Measurements from ENCODE around the gene PRKD1. TPM values are rescaled to one million over a fixed set of nuclear protein-coding genes. Genes with fewer than 3 reads are reported as not detected.

PRKD1 gene
- total and polyA plus RNA-seq, 10 of the 15 experiments (the other 5 are each of a cell fraction or from before 2014, with no cell fraction given) = 0.02 to 0.56 TPM; not detected in 8

- Histone ChIP-seq H3K4me1 (ENCODE audit: control insufficient read depth, insufficient read depth, low read length) (no peaks in the 10 kb centered on the region), H3K9ac (ENCODE audit: control insufficient read depth, insufficient read depth, low read length) (no peak overlapping the region), H3K79me2 (ENCODE audit: control insufficient read depth, insufficient read depth, low read length) (no peaks in the 10 kb centered on the region), H3K27me3 (replicated peaks in 1 of 2; ENCODE audit: control insufficient read depth in 2 of 2, insufficient read depth in 2 of 2, low read length in 1 of 2) (no peaks in the 10 kb centered on the region), H3K4me3 (no peak overlapping the region), H3K27ac (ENCODE audit: control insufficient read depth, insufficient read depth) (no peak overlapping the region), H3K36me3 (ENCODE audit: control insufficient read depth in 2 of 2, insufficient read depth in 2 of 2, low read length in 1 of 2) (no peaks in the 10 kb centered on the region), H3K4me2 (ENCODE audit: control insufficient read depth, insufficient read depth) (no peak overlapping the region), H4K20me1 (ENCODE audit: control insufficient read depth, insufficient read depth) (no peaks in the 10 kb centered on the region), H2AFZ (ENCODE audit: control insufficient read depth, low read depth, low read length) (no peak overlapping the region), H3K9me3 (replicated peaks; ENCODE audit: control insufficient read depth, insufficient read depth, low read length) (no peaks in the 10 kb centered on the region; the same call in 2 of the 3 replicates)
- RAD21 ChIA-PET (ENCODE audit: unreplicated experiment) = no interaction called here
- FAIRE-seq (no peak), DNase-seq (ENCODE audit: low read depth, low spot score) (no peak), ATAC-seq (no peak)
- BruUV-seq (replicated peaks) = no TSS peak
- in situ Hi-C loops (cut with MboI) = no loop called here
- POLR2A ChIA-PET = no interaction called here
- CTCF ChIA-PET = no interaction called here
- TF ChIP-seq MEF2B (IDR thresholded peaks at IDR 0.05; ENCODE audit: partially characterized antibody, poor library complexity, severe bottlenecking) = no peak
- TF ChIP-seq CBX5 (IDR thresholded peaks at IDR 0.05; ENCODE audit: low read depth) = no peak
- TF ChIP-seq ZNF384 (IDR thresholded peaks at IDR 0.05; ENCODE audit: borderline replicate concordance, low read depth, low read length) = no peak
- TF ChIP-seq CREB1 (IDR thresholded peaks at IDR 0.05; ENCODE audit: low read depth) = no peak
- TF ChIP-seq MLLT1 (IDR thresholded peaks at IDR 0.05) = no peak
- intact Hi-C loops (cut with micrococcal nuclease; ENCODE audit: unreplicated experiment) = no loop called here
- SMC1A ChIA-PET (ENCODE audit: uncharacterized antibody, unreplicated experiment) = interaction anchor here (0.6 kb wide), 1 partner anchor 129 kb away, joined by 3 read pairs; no protein-coding TSS in a partner anchor
Observed at GRCh38 chr14:29653303-29653702, 274.3 kb downstream of the PRKD1 start.

- FAIRE-seq = no peak
- no peak overlapping the region for H3K27ac ChIP-seq (ENCODE audit: control insufficient read depth, insufficient read depth)
- no peaks in the 10 kb centered on the region for H3K79me2 ChIP-seq (ENCODE audit: control insufficient read depth, insufficient read depth, low read length)
- in situ Hi-C loops (cut with MboI) (no loop called here), intact Hi-C loops (cut with micrococcal nuclease; ENCODE audit: unreplicated experiment) (no loop called here)
- H4K20me1 ChIP-seq (ENCODE audit: control insufficient read depth, insufficient read depth) = no peaks in the 10 kb centered on the region
- ATAC-seq = no peak
- H3K36me3 ChIP-seq (ENCODE audit: control insufficient read depth in 2 of 2, insufficient read depth in 2 of 2, low read length in 1 of 2) = no peaks in the 10 kb centered on the region
- H3K4me3 ChIP-seq = no peak overlapping the region
- ChIA-PET SMC1A (ENCODE audit: uncharacterized antibody, unreplicated experiment) (interaction anchor here (0.6 kb wide), 1 partner anchor 130 kb away, joined by 3 read pairs; no protein-coding TSS in a partner anchor), CTCF (interaction anchor here (0.8 kb wide), 1 partner anchor 104 kb away, joined by 3 read pairs; no protein-coding TSS in a partner anchor), RAD21 (ENCODE audit: unreplicated experiment) (no interaction called here), POLR2A (no interaction called here)
- no peak for TF ChIP-seq HDAC6 (IDR thresholded peaks at IDR 0.05; ENCODE audit: unreplicated experiment)
- TF ChIP-seq USF1 (IDR thresholded peaks at IDR 0.05; ENCODE audit: borderline replicate concordance, extremely low read length, insufficient read depth, low read depth, low read length) = no peak
- no peak for TF ChIP-seq SREBF1 (IDR thresholded peaks at IDR 0.05; ENCODE audit: low read length)
- no peak for TF ChIP-seq JUND (IDR thresholded peaks at IDR 0.05; ENCODE audit: low read depth, low read length)
- no peak for TF ChIP-seq HCFC1 (IDR thresholded peaks at IDR 0.05; ENCODE audit: low read length)
- TF ChIP-seq CHD4 (IDR thresholded peaks at IDR 0.05) = no peak
- TF ChIP-seq RAD21 (IDR thresholded peaks at IDR 0.05; ENCODE audit: insufficient read depth, low read depth, low read length) = no peak
- no peak for TF ChIP-seq FOXM1 (IDR thresholded peaks at IDR 0.05; ENCODE audit: low read depth, low read length)
- H3K27me3 ChIP-seq (replicated peaks in 1 of 2; ENCODE audit: control insufficient read depth in 2 of 2, insufficient read depth in 2 of 2, low read length in 1 of 2) = no peaks in the 10 kb centered on the region
- BruUV-seq (replicated peaks) = no TSS peak
- peaks cover under 1% of the 10 kb centered on the region; the same call in 1 of the 3 replicates for H3K9me3 ChIP-seq (replicated peaks; ENCODE audit: control insufficient read depth, insufficient read depth, low read length)
- H2AFZ ChIP-seq (ENCODE audit: control insufficient read depth, low read depth, low read length) = no peak overlapping the region
- no peak overlapping the region for H3K9ac ChIP-seq (ENCODE audit: control insufficient read depth, insufficient read depth, low read length)
- DNase-seq (ENCODE audit: low read depth, low spot score) = no peak
- no peak overlapping the region for H3K4me2 ChIP-seq (ENCODE audit: control insufficient read depth, insufficient read depth)
- no peaks in the 10 kb centered on the region for H3K4me1 ChIP-seq (ENCODE audit: control insufficient read depth, insufficient read depth, low read length)
Observed at GRCh38 chr14:29652571-29652970, 275.1 kb downstream of the PRKD1 start.
